Kidney (tissue), 14 donors: Measurements from ENCODE around the gene RGS6. TPM values are rescaled to one million over a fixed set of nuclear protein-coding genes. Genes with fewer than 3 reads are reported as not detected.

Source experiments
- DNase-seq, 5 donors: peaks; one replicate each; pipeline ENCODE4 v3.0.0-alpha.2; 2013 to 2020
- FAIRE-seq: peaks from 2 replicates; lab custom pipeline; 2012; peaks lifted over from hg19 to GRCh38; lab: Jason Lieb, UNC
- H3K27ac ChIP-seq, 2 donors: one replicate each; pipeline ENCODE4 v1.7.0; 2013; ENCODE audit warnings: low read depth in 2 of 2, low read length in 2 of 2, inconsistent platforms in 1 of 2
- H3K27me3 ChIP-seq: one replicate; pipeline ENCODE4 v1.7.1; 2013; ENCODE audit warnings: low read length, inconsistent platforms; ENCODE audit not compliant: control insufficient read depth, insufficient read depth
- H3K36me3 ChIP-seq, 3 donors: one replicate each; pipeline versions ENCODE4 v1.7.0 to v1.7.1; 2013; ENCODE audit warnings: low read length in 3 of 3, control low read depth in 1 of 3, inconsistent platforms in 1 of 3; ENCODE audit not compliant: insufficient read depth in 3 of 3, control insufficient read depth in 2 of 3
- H3K4me1 ChIP-seq, 3 donors: one replicate each; pipeline versions ENCODE4 v1.7.0 to v1.7.1; 2013; ENCODE audit warnings: low read length in 3 of 3, inconsistent platforms in 1 of 3, low read depth in 1 of 3; ENCODE audit not compliant: control insufficient read depth in 2 of 3, insufficient read depth in 2 of 3
- H3K4me3 ChIP-seq, 3 donors: one replicate each; pipeline versions ENCODE4 v1.7.0 to v1.8.1; 2013; ENCODE audit warnings: low read length in 3 of 3, control low read depth in 1 of 3, inconsistent platforms in 1 of 3
- H3K9ac ChIP-seq, 3 donors: one replicate each; pipeline versions ENCODE4 v1.7.0 to v1.7.1; 2013; ENCODE audit warnings: low read length in 3 of 3, control low read depth in 1 of 3, inconsistent platforms in 1 of 3
- H3K9me3 ChIP-seq, 3 donors: one replicate each; pipeline versions ENCODE4 v1.7.0 to v1.7.1; 2013; ENCODE audit warnings: low read length in 3 of 3, control low read depth in 1 of 3, inconsistent platforms in 1 of 3; ENCODE audit not compliant: control insufficient read depth in 2 of 3, insufficient read depth in 1 of 3
- CTCF ChIP-seq: IDR thresholded peaks from 3 replicates; pipeline ENCODE4 v1.5.1; 2012; ENCODE audit warnings: mild to moderate bottlenecking, moderate library complexity, borderline replicate concordance; ENCODE audit not compliant: insufficient read depth; ENCODE audit errors: extremely low read depth
- intact Hi-C: fragments of 100-400 bp; cut with DNase I; formaldehyde crosslinking; loops from one replicate; pipeline ENCODE4 v1.11.1; 2022
- polyA plus RNA-seq: library from polyadenylated mRNA; stranded (reverse); fragments of 350-450 nt; fragmentation: Illumina TruSeq; extraction: RNeasy Lipid Tissue Mini Kit (QIAGEN cat#74804); gene quantifications from one replicate; pipeline ENCODE4 v1.2.3, GENCODE V29; 2014; ENCODE audit warnings: low read depth, low replicate concordance; ENCODE audit not compliant: insufficient read depth
- total RNA-seq: library from RNA; stranded (reverse); fragmentation: NEBNext Ultra II Directional; extraction: Animal tissue kit (Norgen Biotek cat#: 25700); gene quantifications from one replicate; pipeline ENCODE4 v1.2.1, GENCODE V29; 2021
- donor health status: control.
- donor health status: control.
- donor health status: control.
- donor health status: control.
- donor health status: control.
- donor health status: DM: yes; HTN: yes; CAD: no.
- donor health status: Normal renal cell carcinoma (clear cell type).

RGS6 gene
- total and polyA plus RNA-seq, 2 donors from 2014 or later: 1.1 to 1.4 TPM

- Histone ChIP-seq H3K4me3 (no peak overlapping the region), H3K27me3 (no peaks in the 10 kb centered on the region), H3K4me1 (no peaks in the 10 kb centered on the region), H3K9me3 (no peaks in the 10 kb centered on the region), H3K36me3 (no peaks in the 10 kb centered on the region), H3K27ac (no peak overlapping the region), H3K9ac (no peak overlapping the region)
- intact Hi-C loops: no loop called here
- DNase-seq: no peak
- TF ChIP-seq CTCF: no peak
- FAIRE-seq: no peak
Measured at GRCh38 chr14:72063761-72064282, 131.6 kb downstream of the RGS6 start.

- no peaks in the 10 kb centered on the region for H3K4me1 ChIP-seq
- DNase-seq: no peak
- TF ChIP-seq CTCF: no peak
- H3K9ac ChIP-seq: no peak overlapping the region
- intact Hi-C loops: no loop called here
- no peak for FAIRE-seq
- no peaks in the 10 kb centered on the region for H3K27me3 ChIP-seq
- H3K4me3 ChIP-seq: no peak overlapping the region
- H3K36me3 ChIP-seq: no peaks in the 10 kb centered on the region
- no peaks in the 10 kb centered on the region for H3K9me3 ChIP-seq
- no peak overlapping the region for H3K27ac ChIP-seq
Measured at GRCh38 chr14:72064501-72064900, 132.3 kb downstream of the RGS6 start.

- FAIRE-seq (no peak), DNase-seq (no peak)
- intact Hi-C loops: no loop called here
- H3K36me3 ChIP-seq: no peaks in the 10 kb centered on the region
- H3K9me3 ChIP-seq: no peaks in the 10 kb centered on the region
- no peaks in the 10 kb centered on the region for H3K4me1 ChIP-seq
- no peak overlapping the region for H3K9ac ChIP-seq
- TF ChIP-seq CTCF: no peak
- no peak overlapping the region for H3K27ac ChIP-seq
- no peaks in the 10 kb centered on the region for H3K27me3 ChIP-seq
- H3K4me3 ChIP-seq: no peak overlapping the region
Measured at GRCh38 chr14:72070458-72070857, 138.2 kb downstream of the RGS6 start.
